Nephron (organoid): ENCODE results near the gene AHI1.

Source experiments
- H3K27ac Mint-ChIP-seq, 3 experiments: 2 replicates each; pipeline ENCODE4 v1.8.0; 2020; ENCODE audit warnings: mixed read lengths in 3 of 3, mild to moderate bottlenecking in 2 of 3, moderate library complexity in 1 of 3
- H3K27me3 Mint-ChIP-seq: 2 replicates; pipeline ENCODE4 v1.8.0; 2021; ENCODE audit warnings: low read depth, mild to moderate bottlenecking, moderate library complexity, mixed read lengths
- H3K36me3 Mint-ChIP-seq: 2 replicates; pipeline ENCODE4 v1.8.0; 2020; ENCODE audit warnings: low read depth, mixed read lengths
- H3K4me1 Mint-ChIP-seq: 2 replicates; pipeline ENCODE4 v1.8.0; 2020; ENCODE audit warnings: mixed read lengths
- H3K4me3 Mint-ChIP-seq, 3 experiments: 2 replicates each; pipeline ENCODE4 v1.8.0; 2020; ENCODE audit warnings: mild to moderate bottlenecking in 3 of 3, mixed read lengths in 3 of 3, moderate library complexity in 2 of 3
- H3K9me3 Mint-ChIP-seq: 2 replicates; pipeline ENCODE4 v1.8.0; 2020; ENCODE audit warnings: mixed read lengths
- CTCF ChIP-seq, 3 experiments: fragments of 200-600 bp; sonication (generic); IDR thresholded peaks; one replicate each; pipeline ENCODE4 v1.5.0; 2021; ENCODE audit warnings: antibody characterized with exemption in 3 of 3; ENCODE audit not compliant: unreplicated experiment in 3 of 3

AHI1 gene

GRCh38 chr6:135527116-135527959, 29.8 kb upstream of the AHI1 start:
- Mint-ChIP-seq H3K27me3 (no peaks in the 10 kb centered on the region), H3K4me1 (peaks cover 31% of the 10 kb centered on the region), H3K36me3 (no peaks in the 10 kb centered on the region), H3K4me3 (no peak overlapping the region), H3K9me3 (no peaks in the 10 kb centered on the region), H3K27ac (peak overlapping the region in 2 of 3 experiments; percentile 82 to 88)
- TF ChIP-seq CTCF (IDR thresholded peaks at IDR 0.05; ENCODE audit: unreplicated experiment in 3 of 3): no peak

GRCh38 chr6:135525594-135525993, 28.1 kb upstream of the AHI1 start:
- Mint-ChIP-seq H3K4me1 (peaks cover 39% of the 10 kb centered on the region), H3K4me3 (no peak overlapping the region), H3K27ac (peak overlapping the region in 1 of 3 experiments; percentile 55), H3K36me3 (no peaks in the 10 kb centered on the region), H3K9me3 (no peaks in the 10 kb centered on the region), H3K27me3 (no peaks in the 10 kb centered on the region)
- TF ChIP-seq CTCF (IDR thresholded peaks at IDR 0.05; ENCODE audit: unreplicated experiment in 3 of 3): no peak

GRCh38 chr6:135522965-135523692, 25.6 kb upstream of the AHI1 start:
- Mint-ChIP-seq H3K9me3 (peaks cover 5% of the 10 kb centered on the region), H3K4me3 (no peak overlapping the region), H3K27ac (peak overlapping the region; percentile 21 to 38 (median 35)), H3K4me1 (peaks cover 31% of the 10 kb centered on the region), H3K27me3 (no peaks in the 10 kb centered on the region), H3K36me3 (peaks cover 3% of the 10 kb centered on the region)
- no peak for TF ChIP-seq CTCF (IDR thresholded peaks at IDR 0.05; ENCODE audit: unreplicated experiment in 3 of 3)

- H3K36me3 Mint-ChIP-seq: peaks cover 14% of the 10 kb centered on the region
- H3K4me3 Mint-ChIP-seq: no peak overlapping the region
- H3K4me1 Mint-ChIP-seq: peaks cover 18% of the 10 kb centered on the region
- peaks cover 18% of the 10 kb centered on the region for H3K9me3 Mint-ChIP-seq
- H3K27ac Mint-ChIP-seq: no peak overlapping the region
- H3K27me3 Mint-ChIP-seq: no peaks in the 10 kb centered on the region
- no peak for TF ChIP-seq CTCF (IDR thresholded peaks at IDR 0.05; ENCODE audit: unreplicated experiment in 3 of 3)
Observed at GRCh38 chr6:135521431-135521830, 23.9 kb upstream of the AHI1 start.

- peaks cover 18% of the 10 kb centered on the region for H3K4me1 Mint-ChIP-seq
- no peak overlapping the region for H3K4me3 Mint-ChIP-seq
- H3K36me3 Mint-ChIP-seq: peaks cover 14% of the 10 kb centered on the region
- no peak overlapping the region for H3K27ac Mint-ChIP-seq
- TF ChIP-seq CTCF (IDR thresholded peaks at IDR 0.05; ENCODE audit: unreplicated experiment in 3 of 3): no peak
- peaks cover 18% of the 10 kb centered on the region for H3K9me3 Mint-ChIP-seq
- H3K27me3 Mint-ChIP-seq: no peaks in the 10 kb centered on the region
Observed at GRCh38 chr6:135520781-135521180, 23.2 kb upstream of the AHI1 start.
